ENCODE results near the gene TMEM43.

Gene TMEM43

DNA sequence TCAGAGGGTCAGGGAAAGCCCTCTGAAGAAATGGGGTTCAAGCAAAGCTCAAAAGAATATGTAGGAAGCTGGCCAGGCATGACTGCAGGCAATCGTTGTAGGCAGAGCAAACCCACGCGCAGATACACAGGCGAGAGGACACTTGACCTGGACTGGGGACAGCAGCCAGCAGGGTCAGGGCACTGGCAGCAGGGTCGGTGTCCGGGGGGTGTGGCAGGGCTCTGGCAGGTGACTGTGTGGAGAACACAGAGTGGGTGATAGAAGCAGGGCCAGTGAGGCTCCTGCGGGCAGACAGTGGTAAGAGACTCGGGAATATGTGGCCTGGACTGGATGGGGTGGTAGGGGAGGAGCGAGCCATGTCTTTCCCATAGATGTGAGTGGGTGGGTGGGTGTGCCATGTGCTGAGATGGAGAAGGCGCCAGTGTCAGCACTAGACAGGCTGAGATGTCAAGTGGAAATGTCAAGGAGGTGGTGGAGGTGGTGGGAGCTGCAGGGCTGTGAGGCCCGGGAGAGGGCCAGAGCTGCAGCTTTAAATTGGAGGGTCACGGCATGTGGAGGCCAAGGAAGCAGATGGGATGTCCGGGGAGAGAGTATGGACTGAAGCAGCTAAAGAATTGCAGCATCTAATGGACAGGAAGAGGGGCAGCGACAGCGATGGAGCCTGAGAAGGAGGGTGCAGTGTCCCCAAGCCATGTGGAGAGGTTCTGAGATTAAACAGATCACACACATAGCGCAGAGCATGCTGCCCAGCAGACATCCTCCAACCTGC, 13.4 kb downstream of the TMEM43 start:
- no peak for DNase-seq (ENCODE audit: low spot score)

DNA sequence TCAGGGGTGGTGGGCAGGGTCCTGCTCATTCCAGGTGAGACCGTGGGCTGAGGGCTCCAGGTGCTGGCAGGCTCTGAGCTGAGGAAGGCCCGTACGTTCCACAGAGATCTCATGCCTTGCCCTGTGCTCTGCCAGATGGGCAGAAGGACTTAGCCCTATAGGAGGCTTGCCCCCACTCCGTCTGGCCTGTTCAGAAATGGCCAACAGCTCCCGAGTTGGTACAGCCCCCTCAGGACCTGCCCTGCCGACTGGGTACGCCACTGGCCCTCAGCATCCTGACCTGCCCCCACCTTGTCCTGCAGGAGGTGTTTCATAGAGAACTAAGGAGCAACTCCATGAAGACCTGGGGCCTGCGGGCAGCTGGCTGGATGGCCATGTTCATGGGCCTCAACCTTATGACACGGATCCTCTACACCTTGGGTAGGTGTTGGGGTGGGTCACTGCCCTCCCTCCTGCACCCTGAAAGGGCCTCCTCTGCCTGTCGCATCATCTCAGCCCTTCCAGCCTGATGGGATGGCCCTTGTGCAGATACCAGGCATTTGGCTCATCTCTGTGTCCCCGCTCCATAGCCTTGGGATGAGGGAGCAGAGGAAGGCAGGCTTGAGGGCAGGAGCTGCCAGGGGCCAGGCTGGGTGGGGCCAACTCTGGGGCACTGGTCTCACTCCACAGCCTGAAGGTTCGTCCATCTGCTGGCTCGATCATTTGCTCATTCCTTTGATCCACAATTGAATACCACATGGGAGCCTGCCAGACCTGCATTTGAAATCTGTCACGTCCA, 14.2 kb downstream of the TMEM43 start:
- DNase-seq (ENCODE audit: low spot score): no peak

DNA sequence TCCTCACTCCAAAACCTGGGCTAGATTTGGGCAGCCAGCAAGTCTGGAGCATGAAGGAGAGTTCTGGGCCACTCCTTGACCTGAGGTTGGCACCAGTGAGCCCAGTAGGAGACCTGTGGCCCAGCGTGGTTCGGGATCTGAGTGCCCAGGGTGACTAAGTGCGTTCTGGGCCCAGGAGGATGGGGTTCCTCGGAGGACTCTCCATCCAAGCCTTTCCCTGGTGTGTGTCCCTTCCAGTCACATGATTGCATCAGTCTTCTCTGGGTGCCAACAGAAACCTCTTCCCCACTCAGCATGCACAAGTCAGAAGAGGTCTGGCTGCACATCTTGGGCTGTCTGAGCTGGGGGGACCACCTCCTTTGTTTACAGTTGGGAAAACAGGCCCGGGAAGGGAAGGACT, 14.9 kb downstream of the TMEM43 start:
- no peak for DNase-seq (ENCODE audit: low spot score)

GRCh38 chr3:14140668-14141067, 15.8 kb downstream of the TMEM43 start:
- DNase-seq (ENCODE audit: low spot score): no peak

- DNase-seq (ENCODE audit: low spot score): no peak
Observed at GRCh38 chr3:14141144-14141543, 16.3 kb downstream of the TMEM43 start.

- DNase-seq (ENCODE audit: low spot score): no peak
Observed at GRCh38 chr3:14141602-14142341, 16.9 kb downstream of the TMEM43 start.

DNA sequence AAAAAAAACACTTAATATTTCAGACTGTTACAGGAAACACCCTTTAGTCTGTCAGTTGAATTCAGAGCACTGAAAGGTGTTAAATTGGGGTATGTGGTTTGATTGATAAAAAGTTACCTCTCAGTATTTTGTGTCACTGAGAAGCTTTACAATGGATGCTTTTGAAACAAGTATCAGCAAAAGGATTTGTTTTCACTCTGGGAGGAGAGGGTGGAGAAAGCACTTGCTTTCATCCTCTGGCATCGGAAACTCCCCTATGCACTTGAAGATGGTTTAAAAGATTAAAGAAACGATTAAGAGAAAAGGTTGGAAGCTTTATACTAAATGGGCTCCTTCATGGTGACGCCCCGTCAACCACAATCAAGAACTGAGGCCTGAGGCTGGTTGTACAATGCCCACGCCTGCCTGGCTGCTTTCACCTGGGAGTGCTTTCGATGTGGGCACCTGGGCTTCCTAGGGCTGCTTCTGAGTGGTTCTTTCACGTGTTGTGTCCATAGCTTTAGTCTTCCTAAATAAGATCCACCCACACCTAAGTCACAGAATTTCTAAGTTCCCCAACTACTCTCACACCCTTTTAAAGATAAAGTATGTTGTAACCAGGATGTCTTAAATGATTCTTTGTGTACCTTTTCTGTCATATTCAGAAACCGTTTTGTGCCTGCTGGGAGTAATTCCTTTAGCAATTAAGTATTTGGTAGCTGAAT, 17.9 kb downstream of the TMEM43 start:
- no peak for DNase-seq (ENCODE audit: low spot score)

DNA sequence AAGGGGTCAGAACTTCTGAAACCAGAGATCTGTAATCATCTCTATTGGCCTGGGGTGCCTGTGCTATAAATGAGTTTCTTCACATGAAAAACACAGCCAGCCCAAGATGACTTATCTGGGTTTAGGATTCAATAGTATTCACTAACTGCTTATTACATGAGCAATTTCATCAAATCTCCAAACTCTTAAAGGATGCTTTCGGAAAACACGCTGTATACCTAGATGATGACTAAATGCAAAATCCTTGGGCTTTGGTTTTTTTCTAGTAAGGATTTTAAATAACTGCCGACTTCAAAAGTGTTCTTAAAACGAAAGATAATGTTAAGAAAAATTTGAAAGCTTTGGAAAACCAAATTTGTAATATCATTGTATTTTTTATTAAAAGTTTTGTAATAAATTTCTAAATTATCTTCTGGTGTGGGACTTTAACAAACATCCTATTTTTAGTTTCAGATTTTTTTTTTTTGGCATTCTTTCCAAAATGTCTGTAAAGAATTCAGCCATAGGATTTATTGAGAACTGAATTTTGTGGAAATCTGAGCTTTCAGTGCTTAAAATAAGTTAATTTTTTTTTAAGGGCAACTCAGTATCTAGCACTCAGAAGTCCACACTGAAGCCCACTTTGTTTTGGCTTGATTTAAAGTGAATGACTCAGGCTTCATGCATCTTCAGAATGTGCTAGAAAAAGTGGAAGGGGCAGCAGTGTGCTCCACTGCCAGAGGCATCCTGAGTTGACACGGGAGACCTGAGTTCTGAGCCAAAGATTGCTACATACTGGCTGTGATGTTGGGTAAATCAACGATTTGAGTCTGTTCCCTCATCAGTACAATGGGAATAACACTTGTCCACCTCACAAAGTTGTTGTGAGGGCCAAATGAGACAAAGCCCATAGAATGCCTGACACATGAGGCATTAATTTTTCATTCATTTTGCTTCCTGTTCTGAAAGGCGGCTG, 18.7 kb downstream of the TMEM43 start:
- no peak for DNase-seq (ENCODE audit: low spot score)

DNA sequence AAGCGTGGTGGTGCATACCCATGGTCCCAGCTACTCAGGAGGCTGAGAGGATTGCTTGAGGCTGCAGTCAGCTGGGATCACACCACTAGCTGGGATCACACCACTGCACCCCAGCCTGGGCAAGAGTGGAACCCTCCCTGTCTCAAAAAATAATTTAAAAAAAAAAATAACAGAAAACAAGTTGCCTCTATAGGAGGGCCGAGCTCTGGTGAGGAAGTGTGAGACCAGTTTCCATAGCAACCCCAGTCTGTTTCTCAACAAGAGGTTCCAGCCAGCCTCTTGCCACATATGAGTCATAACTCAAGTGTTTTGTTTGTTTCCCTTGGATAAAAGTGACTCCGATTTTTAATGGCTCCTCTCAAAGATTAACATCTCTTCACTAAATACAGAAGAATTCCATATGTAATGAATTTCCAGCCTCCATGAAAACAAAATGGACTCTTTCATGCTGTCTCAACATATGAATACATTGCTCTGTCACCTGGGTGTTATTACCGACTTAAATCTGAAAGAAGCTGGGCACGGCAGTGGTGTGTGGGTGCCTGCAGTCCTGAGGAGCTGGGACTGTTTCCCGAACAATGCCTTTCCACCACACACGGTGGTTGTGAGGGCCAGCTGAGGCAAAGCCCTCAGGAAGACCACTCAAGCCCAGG, 19.7 kb downstream of the TMEM43 start:
- DNase-seq (ENCODE audit: low spot score): peak; percentile 74

DNA sequence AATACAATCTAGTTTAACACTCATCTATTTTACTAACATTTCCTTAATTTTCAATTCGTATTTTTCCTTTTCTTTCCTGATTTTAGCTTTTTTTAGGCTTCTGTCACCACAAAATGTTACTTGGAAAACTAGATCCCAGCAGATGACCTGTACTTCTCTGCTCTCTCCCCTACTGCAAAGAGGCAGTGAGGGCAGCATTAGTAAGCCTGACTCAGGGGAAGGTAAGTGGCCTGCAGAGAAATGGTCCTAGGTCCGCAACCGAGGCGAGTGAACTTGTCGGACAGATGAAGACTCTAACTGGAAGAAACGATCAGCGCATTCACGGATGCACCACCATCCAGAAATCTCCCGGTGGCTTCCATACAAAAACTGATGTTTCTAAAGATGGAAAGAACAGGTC, 20.4 kb downstream of the TMEM43 start:
- no peak for DNase-seq (ENCODE audit: low spot score)

DNA sequence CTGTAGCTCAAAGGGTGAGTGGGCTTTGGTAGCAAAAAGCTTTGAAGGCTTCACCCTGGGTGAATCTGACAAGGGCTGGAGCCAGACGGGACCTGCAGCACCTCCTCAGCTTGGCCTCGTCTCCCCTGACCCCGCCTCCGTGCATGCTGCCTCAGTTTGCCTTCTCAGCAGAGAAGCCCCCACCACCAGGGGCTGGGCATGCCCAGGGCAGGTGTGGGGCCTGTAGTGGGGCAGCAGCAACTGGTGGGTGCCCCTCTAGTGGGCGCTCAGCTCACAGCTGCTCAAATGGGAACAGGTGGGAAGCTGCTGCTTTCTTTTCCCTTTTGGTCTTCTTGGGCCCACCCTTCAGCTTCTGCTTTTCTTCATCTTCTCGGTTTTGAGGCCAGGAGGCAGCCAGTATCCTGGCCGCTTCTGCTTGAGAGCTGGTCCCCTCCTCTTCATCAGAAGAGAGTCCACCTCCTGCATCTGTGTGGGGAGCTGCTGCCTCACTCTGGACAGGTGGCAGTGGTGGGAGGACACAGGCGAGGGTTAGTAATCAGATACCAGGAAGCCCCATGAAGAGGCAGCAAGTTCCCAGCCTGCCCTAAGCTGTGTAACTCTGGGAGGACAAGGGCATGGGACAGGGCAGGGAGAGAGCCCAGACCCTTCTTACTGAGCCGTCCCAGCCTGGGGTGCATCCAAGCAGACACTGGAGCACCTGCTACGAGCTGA, 21.0 kb downstream of the TMEM43 start:
- DNase-seq (ENCODE audit: low spot score): no peak

- DNase-seq (ENCODE audit: low spot score): no peak
Observed at GRCh38 chr3:14146381-14147065, 21.7 kb downstream of the TMEM43 start.

GRCh38 chr3:14147066-14147435, 22.2 kb downstream of the TMEM43 start:
- no peak for DNase-seq (ENCODE audit: low spot score)

DNA sequence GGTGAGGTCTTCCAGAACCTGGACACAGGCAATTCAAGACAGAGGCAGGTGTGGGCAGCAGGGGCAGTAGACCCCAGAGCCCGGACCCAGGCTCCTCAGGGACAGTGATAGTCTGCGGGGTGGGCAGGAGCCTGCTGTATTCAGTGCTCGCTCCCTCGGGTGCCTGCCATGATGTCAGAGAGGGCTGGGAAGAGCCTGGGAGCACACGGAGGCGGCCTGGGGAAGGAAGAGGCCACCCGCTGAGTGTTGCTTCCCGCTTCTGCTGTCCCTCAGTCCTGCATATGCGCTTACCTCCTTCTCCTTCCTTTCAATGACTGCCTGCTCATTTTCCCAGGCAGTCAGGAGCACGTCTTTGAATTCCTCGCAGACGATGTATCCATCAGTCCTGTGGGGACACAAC, 22.8 kb downstream of the TMEM43 start:
- no peak for DNase-seq (ENCODE audit: low spot score)

GRCh38 chr3:14148041-14148985, 23.5 kb downstream of the TMEM43 start:
- peak; percentile 81 for DNase-seq (ENCODE audit: low spot score)

DNA sequence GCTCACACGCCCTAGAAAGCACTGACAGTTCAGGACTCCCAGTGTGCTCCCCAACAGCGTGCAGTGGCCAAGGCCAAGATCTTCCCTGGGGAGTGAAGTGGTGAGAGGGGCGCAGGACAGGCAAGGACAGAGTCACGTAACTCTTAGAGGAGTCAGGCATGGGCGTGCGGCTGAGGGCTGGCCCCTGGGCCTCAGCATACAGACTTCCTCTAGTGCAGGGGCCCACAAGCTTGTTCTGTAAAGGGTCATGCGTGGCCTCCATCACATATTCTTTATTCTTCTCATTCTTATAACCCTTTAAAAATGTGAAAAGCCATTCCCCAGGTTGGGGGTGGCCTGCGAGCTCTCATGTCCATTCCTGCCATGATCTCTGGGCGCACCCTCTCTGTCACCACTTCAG, 25.2 kb downstream of the TMEM43 start:
- no peak for DNase-seq (ENCODE audit: low spot score)

- DNase-seq (ENCODE audit: low spot score): no peak
Observed at GRCh38 chr3:14150491-14151230, 25.8 kb downstream of the TMEM43 start.

All from iPS-NIHi11 (cell line).